ENCODE data around the gene POT1. TPM values are rescaled to one million over a fixed set of nuclear protein-coding genes. Genes with fewer than 3 reads are reported as not detected.

POT1 gene
- total RNA-seq, 4 donors from 2014 or later: 3.9 to 79.2 (median 12.1) TPM

DNA sequence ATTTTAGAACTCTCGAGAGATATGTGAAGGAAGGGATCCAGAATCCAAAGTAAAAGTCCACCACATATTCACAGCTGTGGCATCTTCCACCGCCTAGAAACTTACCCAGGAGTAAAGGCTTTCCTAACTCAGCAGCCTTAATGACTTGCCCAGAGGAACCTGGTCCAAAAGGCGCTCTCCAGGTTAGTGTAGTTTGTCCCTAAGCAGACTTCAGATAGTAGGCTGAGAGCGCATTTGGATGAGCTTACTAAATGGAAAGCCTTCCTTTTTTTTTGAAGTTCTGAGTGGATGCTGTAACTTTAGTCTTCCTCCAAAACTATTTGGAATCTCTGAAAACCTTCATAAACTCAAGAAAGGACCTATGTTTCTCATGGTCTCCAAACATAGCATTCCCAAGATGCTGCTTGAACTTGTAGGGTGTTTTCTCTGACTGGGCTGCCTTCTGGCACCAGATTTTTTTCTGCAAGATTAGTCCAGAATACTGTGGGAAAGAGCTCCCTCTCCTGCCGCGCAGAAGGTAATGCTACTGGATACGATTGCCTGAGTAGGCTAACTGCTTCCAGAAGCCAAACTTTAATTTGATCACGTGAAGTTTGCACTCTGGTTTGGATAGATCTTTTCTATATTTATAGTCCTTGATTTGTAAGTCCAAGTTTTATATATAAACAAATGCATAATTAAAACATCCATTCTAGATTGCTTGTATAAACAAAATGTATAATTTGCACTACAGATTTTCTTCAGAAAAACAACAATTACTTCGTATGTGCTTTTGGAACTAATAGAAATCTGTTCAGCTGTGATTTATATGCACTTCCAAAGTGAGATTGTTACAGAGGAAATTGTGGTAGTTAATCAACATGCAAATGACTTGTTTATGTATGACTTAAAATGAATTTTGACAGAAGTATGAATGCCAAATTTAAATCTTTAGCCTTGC is 144.5 kb downstream of the POT1 start:
- Histone ChIP-seq H3K4me1 (no peaks in the 10 kb centered on the region), H3K36me3 (no peaks in the 10 kb centered on the region), H3K9me3 (no peaks in the 10 kb centered on the region), H3K27ac (no peak overlapping the region), H3K4me3 (no peak overlapping the region), H3K27me3 (no peaks in the 10 kb centered on the region)
- TF ChIP-seq POLR2A (IDR thresholded peaks at IDR 0.05): no peak
- TF ChIP-seq, protein P1, sequence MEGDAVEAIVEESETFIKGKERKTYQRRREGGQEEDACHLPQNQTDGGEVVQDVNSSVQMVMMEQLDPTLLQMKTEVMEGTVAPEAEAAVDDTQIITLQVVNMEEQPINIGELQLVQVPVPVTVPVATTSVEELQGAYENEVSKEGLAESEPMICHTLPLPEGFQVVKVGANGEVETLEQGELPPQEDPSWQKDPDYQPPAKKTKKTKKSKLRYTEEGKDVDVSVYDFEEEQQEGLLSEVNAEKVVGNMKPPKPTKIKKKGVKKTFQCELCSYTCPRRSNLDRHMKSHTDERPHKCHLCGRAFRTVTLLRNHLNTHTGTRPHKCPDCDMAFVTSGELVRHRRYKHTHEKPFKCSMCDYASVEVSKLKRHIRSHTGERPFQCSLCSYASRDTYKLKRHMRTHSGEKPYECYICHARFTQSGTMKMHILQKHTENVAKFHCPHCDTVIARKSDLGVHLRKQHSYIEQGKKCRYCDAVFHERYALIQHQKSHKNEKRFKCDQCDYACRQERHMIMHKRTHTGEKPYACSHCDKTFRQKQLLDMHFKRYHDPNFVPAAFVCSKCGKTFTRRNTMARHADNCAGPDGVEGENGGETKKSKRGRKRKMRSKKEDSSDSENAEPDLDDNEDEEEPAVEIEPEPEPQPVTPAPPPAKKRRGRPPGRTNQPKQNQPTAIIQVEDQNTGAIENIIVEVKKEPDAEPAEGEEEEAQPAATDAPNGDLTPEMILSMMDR (IDR thresholded peaks at IDR 0.05): peak in 4 of 6 experiments; percentile 43 to 74 (median 68)
- DNase-seq: peak in 1 of 3 donors; percentile 49

DNA sequence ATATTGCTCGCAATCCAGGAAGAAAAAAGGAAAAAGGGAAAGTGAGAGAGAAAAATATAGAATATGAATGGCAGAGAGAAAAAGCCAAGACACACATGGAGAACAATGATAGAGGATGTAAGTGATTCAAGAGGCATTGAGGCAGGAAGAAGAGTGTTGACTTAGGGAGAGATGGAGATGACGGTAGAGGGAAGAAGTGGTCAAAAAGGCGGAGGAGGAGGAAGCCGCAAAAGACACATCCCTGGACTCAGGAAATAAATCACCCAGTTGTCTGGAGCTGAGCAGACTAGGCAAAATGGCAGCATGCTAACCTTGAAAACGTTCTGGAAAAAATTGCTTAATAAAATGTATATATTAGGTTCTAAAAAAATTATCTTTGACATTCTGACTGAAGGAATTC is 146.4 kb downstream of the POT1 start:
- no peaks in the 10 kb centered on the region for H3K4me1 ChIP-seq
- no peaks in the 10 kb centered on the region for H3K36me3 ChIP-seq
- H3K4me3 ChIP-seq: no peak overlapping the region
- no peak overlapping the region for H3K27ac ChIP-seq
- no peak for TF ChIP-seq POLR2A (IDR thresholded peaks at IDR 0.05)
- TF ChIP-seq, protein P1 (IDR thresholded peaks at IDR 0.05): no peak
- H3K27me3 ChIP-seq: no peaks in the 10 kb centered on the region
- no peaks in the 10 kb centered on the region for H3K9me3 ChIP-seq
- no peak for DNase-seq

DNA sequence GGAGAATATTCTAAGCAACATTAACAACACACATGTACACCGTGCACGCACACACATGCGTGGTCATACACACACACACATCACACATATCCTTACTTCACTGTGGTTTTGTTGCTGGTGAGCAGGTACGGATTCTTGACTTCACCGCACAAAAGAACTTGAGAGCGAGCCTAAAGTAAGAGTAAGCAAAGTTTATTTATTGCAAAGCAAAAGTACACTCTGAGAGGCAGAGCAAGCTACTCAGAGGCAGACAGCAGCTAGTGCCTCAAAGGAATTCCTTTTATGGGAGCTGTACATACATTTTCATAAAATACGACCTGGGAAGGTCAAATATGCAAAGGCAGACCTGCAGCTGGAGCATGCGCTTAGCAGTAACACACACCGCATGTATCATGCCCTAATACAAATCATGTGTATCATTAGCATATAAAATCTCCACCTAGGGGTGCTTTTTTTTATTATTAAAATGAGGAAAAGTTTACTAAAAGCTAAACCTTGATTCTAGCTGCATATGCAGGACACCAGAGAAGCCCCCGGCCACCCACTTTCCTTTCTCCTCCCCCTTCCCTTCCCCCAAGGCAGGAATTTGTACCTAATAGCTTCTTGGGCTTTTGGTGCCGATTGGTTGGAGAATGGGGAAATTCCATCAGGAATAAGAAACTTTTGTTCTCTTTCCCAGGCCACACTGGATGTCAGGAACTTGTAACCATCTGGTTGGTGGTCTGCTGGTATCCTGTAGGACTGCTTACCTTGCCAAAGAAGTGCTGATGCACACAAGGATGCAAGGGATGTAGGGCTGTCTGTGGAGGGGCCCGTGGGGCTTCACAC is 147.5 kb downstream of the POT1 start:
- TF ChIP-seq POLR2A (IDR thresholded peaks at IDR 0.05): no peak
- TF ChIP-seq, protein P1 (IDR thresholded peaks at IDR 0.05): no peak
- Histone ChIP-seq H3K27me3 (no peaks in the 10 kb centered on the region), H3K36me3 (no peaks in the 10 kb centered on the region), H3K9me3 (no peaks in the 10 kb centered on the region), H3K27ac (no peak overlapping the region), H3K4me3 (no peak overlapping the region), H3K4me1 (no peaks in the 10 kb centered on the region)
- DNase-seq: no peak

DNA sequence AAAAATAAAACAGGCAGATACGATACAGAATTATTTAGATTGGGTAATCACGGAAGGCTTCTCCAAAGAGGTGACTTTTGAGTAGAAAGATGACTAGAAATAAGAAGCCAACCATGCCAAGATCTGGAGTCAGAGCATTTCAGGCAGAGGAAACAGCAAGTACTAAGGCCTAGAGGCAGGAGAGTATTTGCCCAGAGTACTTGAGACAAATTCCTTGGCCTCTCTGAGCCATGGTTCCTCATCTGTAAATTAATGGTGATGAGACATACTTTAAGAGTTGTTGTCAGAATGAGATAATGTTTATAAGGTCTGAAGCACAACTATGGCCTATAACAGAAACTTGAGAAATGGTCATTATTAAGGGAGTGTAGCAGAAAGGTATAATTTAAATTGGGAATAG is 148.2 kb downstream of the POT1 start:
- H3K9me3 ChIP-seq: no peaks in the 10 kb centered on the region
- no peak for TF ChIP-seq POLR2A (IDR thresholded peaks at IDR 0.05)
- TF ChIP-seq, protein P1 (IDR thresholded peaks at IDR 0.05): no peak
- H3K4me3 ChIP-seq: no peak overlapping the region
- H3K4me1 ChIP-seq: no peaks in the 10 kb centered on the region
- DNase-seq: no peak
- H3K27ac ChIP-seq: no peak overlapping the region
- H3K27me3 ChIP-seq: no peaks in the 10 kb centered on the region
- no peaks in the 10 kb centered on the region for H3K36me3 ChIP-seq

DNA sequence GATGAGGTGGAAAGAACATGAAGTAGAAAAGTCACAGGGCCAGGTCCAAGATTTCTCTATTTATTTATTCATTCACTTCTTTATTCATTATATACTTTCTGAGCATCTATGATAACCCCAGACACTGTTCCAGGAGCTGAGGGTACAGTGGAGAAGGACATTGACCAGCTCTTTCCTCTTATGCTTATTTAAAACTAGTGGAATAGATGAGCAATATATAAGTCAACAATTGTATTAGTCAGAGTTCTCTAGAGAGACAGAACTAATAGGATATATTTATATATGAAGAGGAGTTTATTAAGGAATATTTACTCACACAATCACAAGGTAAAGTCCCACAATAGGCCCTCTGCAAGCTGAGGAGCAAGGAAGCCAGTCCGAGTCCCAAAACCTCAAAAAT is 149.0 kb downstream of the POT1 start:
- Histone ChIP-seq H3K36me3 (no peaks in the 10 kb centered on the region), H3K4me1 (no peaks in the 10 kb centered on the region), H3K4me3 (no peak overlapping the region), H3K9me3 (no peaks in the 10 kb centered on the region), H3K27ac (no peak overlapping the region), H3K27me3 (no peaks in the 10 kb centered on the region)
- DNase-seq: no peak
- TF ChIP-seq, protein P1 (IDR thresholded peaks at IDR 0.05): no peak
- no peak for TF ChIP-seq POLR2A (IDR thresholded peaks at IDR 0.05)

Data from Peyer's patch (tissue), 4 donors.